Measurements from ENCODE around the gene PCDHA4. TPM values are rescaled to one million over a fixed set of nuclear protein-coding genes. Genes with fewer than 3 reads are reported as not detected.
"Not testable (repeated sequence)": the region's sequence is repeated elsewhere in the genome, so short reads cannot be mapped to it uniquely, and the experiment has no call there.

The PCDHA4 gene
- total RNA-seq, 1 experiment from 2014 or later: 3.1 TPM

GRCh38 chr5:140821375-140822280 lies 14.8 kb downstream of the PCDHA4 start, which contains the start of gene PCDHA5:
PCDHA5 (plus strand) TSS chr5:140821613.
- Histone ChIP-seq H3K27ac (ENCODE audit: low read length) (no peak within 1 kb of the TSS), H3K36me3 (ENCODE audit: control insufficient read depth, insufficient read depth, low read length) (no peaks in the 10 kb centered on the region), H3K9me3 (ENCODE audit: control insufficient read depth, insufficient read depth, low read depth, low read length) (0 out of 2 replicates have a peak, but pooled peaks cover 6% of the 10 kb centered on the region), H3K4me1 (ENCODE audit: control insufficient read depth, insufficient read depth, low read length) (no peaks in the 10 kb centered on the region), H3K4me3 (ENCODE audit: low read depth in 2 of 2, low read length in 2 of 2) (no peak within 1 kb of the TSS), H3K27me3 (ENCODE audit: control insufficient read depth, insufficient read depth, low read length) (no peaks in the 10 kb centered on the region)
- BruUV-seq (replicated peaks): no TSS peak
- ChIA-PET CTCF (interaction anchor here (0.6 kb wide), 1 partner anchor 680 kb away, joined by 3 read pairs; no protein-coding TSS in a partner anchor), POLR2A (no interaction called here)
- in situ Hi-C loops (cut with HindIII; ENCODE audit: low pct_unique_long_range_greater_than_20kb, low sequenced_read_pairs): no loop called here
- no peak for ATAC-seq
- intact Hi-C loops (cut with micrococcal nuclease; ENCODE audit: unreplicated experiment): no loop called here
- TF ChIP-seq REST (IDR thresholded peaks at IDR 0.05; ENCODE audit: insufficient read depth in 1 of 2, low read depth in 2 of 2, low read length in 1 of 2) (no peak), SIN3A (IDR thresholded peaks at IDR 0.05; ENCODE audit: borderline replicate concordance, insufficient read depth, low read depth, low read length) (no peak), CTCF (IDR thresholded peaks at IDR 0.05) (peak; percentile 51), POLR2AphosphoS5 (IDR thresholded peaks at IDR 0.05; ENCODE audit: low read depth, low read length) (no peak), TCF7L2 (IDR thresholded peaks at IDR 0.05; ENCODE audit: low read depth, low read length) (no peak)
- no peak for DNase-seq (ENCODE audit: low read depth, low spot score)

- intact Hi-C loops (cut with micrococcal nuclease; ENCODE audit: unreplicated experiment) (no loop called here), in situ Hi-C loops (cut with HindIII; ENCODE audit: low pct_unique_long_range_greater_than_20kb, low sequenced_read_pairs) (no loop called here)
- Histone ChIP-seq H3K9me3 (ENCODE audit: control insufficient read depth, insufficient read depth, low read depth, low read length) (0 out of 2 replicates have a peak, but pooled peaks cover 6% of the 10 kb centered on the region), H3K27me3 (ENCODE audit: control insufficient read depth, insufficient read depth, low read length) (no peaks in the 10 kb centered on the region), H3K27ac (ENCODE audit: low read length) (no peak overlapping the region), H3K4me3 (ENCODE audit: low read depth in 2 of 2, low read length in 2 of 2) (no peak overlapping the region), H3K36me3 (ENCODE audit: control insufficient read depth, insufficient read depth, low read length) (no peaks in the 10 kb centered on the region), H3K4me1 (ENCODE audit: control insufficient read depth, insufficient read depth, low read length) (no peaks in the 10 kb centered on the region)
- ATAC-seq (no peak), DNase-seq (ENCODE audit: low read depth, low spot score) (no peak)
- POLR2A ChIA-PET: no interaction called here
- TF ChIP-seq TCF7L2 (IDR thresholded peaks at IDR 0.05; ENCODE audit: low read depth, low read length) (no peak), CTCF (IDR thresholded peaks at IDR 0.05) (peak; percentile 20; the same call in 1 of the 2 replicates), SIN3A (IDR thresholded peaks at IDR 0.05; ENCODE audit: borderline replicate concordance, insufficient read depth, low read depth, low read length) (no peak), POLR2AphosphoS5 (IDR thresholded peaks at IDR 0.05; ENCODE audit: low read depth, low read length) (no peak), REST (IDR thresholded peaks at IDR 0.05; ENCODE audit: insufficient read depth in 1 of 2, low read depth in 2 of 2, low read length in 1 of 2) (no peak)
- no TSS peak for BruUV-seq (replicated peaks)
- CTCF ChIA-PET: no interaction called here
Observed at GRCh38 chr5:140822281-140822629, 15.4 kb downstream of the PCDHA4 start.

DNA sequence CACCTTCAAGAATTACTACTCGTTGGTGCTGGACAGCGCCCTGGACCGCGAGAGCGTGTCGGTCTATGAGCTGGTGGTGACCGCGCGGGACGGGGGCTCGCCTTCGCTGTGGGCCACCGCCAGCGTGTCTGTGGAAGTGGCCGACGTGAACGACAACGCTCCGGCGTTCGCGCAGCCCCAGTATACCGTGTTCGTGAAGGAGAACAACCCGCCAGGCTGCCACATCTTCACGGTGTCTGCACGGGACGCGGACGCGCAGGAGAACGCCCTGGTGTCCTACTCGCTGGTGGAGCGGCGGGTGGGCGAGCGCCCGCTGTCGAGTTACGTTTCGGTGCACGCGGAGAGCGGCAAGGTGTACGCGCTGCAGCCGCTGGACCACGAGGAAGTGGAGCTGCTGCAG lies 16.1 kb downstream of the PCDHA4 start:
- H3K36me3 ChIP-seq (ENCODE audit: control insufficient read depth, insufficient read depth, low read length); H3K27ac ChIP-seq (ENCODE audit: low read length); BruUV-seq (replicated peaks); in situ Hi-C loops (cut with HindIII; ENCODE audit: low pct_unique_long_range_greater_than_20kb, low sequenced_read_pairs); ATAC-seq; DNase-seq (ENCODE audit: low read depth, low spot score); H3K9me3 ChIP-seq (ENCODE audit: control insufficient read depth, insufficient read depth, low read depth, low read length); POLR2A ChIA-PET; CTCF ChIA-PET; H3K4me1 ChIP-seq (ENCODE audit: control insufficient read depth, insufficient read depth, low read length); intact Hi-C loops (cut with micrococcal nuclease; ENCODE audit: unreplicated experiment); H3K4me3 ChIP-seq (ENCODE audit: low read depth in 2 of 2, low read length in 2 of 2); H3K27me3 ChIP-seq (ENCODE audit: control insufficient read depth, insufficient read depth, low read length): not testable (repeated sequence)
